GM19395 (cell line): Measurements from ENCODE around the gene FOXO4.
A peak's percentile ranks its signal among the peaks of the same experiment; 100 is the strongest.
"Not testable (repeated sequence)": the region's sequence is repeated elsewhere in the genome, so short reads cannot be mapped to it uniquely, and the experiment has no call there.

Source experiments
- ATAC-seq: cut with Tn5 transposase; IDR thresholded peaks from one replicate; pipeline ENCODE4 v1.9.1; 2021; ENCODE audit warnings: mild to moderate bottlenecking, moderate library complexity; ENCODE audit not compliant: unreplicated experiment

The FOXO4 gene

GRCh38 chrX:71095555-71095980 lies at the start of gene FOXO4:
TSS of gene FOXO4 (plus strand) at chrX:71095851. CDS start at chrX:71096529, 678 bp downstream.
- ATAC-seq = peak; percentile 87

DNA sequence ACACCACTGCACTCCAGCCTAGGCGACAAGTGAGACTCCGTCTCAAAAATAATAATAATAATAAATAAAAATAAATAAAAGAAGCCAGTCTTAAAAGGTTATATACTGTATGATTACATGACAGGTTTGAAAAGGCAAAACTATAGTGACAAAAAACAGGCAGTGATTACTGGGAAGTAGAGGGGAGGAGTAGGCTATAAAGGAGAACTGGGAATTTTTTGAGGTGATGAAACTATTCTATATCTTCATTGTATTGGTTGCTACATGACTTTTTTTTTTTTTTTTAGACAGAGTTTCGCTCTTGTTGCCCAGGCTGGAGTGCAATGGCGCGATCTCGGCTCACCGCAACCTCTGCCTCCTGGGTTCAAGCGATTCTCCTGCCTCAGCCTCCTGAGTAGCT lies 47.8 kb upstream of the FOXO4 start:
- not testable (repeated sequence) for ATAC-seq

DNA sequence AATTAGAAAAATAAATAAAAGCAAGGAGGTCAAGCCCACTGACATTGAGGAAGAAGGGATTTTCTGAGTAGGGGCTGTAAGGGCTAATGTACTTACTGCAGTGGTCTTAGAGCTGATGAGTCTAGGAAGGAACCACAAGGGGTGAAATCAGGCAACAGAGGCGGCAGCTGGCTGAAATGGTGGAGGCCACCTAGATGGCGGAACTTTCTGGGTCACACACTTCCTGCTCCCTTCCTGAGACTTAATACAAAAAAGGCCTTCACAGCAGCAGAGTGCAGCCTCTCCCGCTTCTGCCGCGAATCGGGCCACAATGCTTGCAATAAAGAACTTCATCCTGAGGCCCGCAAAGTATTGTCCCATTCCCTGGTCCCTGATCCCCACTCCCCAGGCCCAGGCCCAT lies 42.9 kb upstream of the FOXO4 start:
- peak; percentile 32 for ATAC-seq

DNA sequence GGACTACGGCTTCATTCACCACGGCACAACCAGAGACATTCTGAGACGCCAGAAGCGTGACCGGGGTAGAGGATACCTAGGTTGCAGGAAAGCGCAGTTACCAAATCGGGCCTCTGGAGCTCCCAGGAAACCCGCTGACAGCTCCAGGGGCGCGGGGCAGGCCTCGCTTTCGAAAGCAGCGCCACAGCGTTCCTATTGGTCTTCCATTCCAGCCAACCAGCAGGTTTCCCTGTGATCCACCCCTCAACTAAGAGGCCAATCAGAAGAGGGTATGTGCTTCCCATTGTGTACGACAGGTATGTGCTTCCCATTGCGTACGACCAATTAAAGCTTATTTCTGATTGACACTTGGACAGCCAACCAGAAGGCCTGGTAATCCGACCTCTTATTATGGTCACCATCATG lies 42.4 kb upstream of the FOXO4 start:
- peak; percentile 98 for ATAC-seq

DNA sequence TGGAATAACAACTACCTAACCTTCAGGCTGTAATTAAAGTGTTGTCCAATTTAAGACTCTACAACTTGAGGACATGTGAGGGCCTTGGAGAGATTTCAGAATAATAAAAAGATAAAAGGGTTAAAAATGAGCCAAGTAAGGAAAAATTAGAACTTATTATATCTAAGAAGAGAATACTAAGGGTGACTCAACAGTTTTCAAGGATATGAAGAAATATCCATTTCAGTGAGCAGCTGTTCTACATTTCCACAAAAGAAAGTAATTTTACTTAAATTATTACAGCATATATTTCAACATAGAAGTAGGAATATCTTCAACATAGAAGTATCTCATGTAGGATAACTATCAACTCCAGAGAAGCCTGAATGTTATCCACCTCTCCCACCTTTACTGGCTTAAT lies 38.8 kb upstream of the FOXO4 start:
- ATAC-seq = no peak

DNA sequence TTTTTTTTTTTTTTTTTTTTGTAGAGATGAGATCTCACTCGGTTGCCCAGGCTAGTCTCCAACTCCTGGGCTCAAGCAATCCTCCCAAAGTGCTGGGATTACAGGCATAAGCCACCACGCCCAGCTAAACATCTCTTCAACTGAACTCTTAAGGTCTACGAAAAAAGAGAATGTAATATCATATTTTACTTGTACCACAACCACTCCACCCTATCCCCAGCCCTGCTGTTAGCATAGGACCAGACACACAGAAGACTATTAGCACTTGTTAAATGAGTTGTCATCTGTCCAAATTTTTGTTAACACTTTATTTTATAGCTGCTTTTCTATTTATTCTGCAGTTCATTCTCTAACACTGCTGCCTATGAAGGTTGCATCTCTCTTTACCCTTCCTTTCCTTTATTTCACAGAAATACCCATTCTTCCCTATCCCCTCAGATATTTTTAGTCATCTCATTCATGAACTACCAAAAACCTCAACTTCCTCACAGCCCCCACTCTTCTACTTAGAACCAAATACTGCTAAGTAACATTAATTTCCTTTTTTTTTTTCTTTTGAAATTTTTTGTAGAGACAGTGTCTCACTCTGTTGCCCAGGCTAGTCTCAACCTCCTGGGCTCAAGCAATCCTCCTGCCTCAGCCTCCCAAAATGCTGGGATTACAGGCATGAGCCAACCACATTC lies 37.7 kb upstream of the FOXO4 start:
- ATAC-seq = no peak

DNA sequence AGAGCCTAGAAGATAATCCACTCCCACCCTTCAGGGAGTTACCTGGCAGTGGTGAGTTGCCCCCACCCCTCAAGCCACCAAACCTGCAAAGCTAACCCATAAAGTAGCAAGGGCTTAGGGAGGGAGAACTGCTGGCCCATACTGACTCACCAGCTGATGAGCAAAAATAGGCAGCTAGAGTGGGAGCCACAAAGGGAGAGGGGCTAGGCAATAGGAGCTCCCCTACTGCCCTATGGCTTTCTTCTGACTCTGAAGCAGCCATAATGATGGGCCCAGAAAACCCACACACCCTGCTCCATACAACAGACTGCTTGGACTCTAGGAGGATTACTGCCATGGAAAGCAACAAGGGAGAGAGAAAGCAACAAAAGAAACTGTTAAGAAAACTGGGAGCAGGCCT lies 35.5 kb upstream of the FOXO4 start:
- no peak for ATAC-seq

DNA sequence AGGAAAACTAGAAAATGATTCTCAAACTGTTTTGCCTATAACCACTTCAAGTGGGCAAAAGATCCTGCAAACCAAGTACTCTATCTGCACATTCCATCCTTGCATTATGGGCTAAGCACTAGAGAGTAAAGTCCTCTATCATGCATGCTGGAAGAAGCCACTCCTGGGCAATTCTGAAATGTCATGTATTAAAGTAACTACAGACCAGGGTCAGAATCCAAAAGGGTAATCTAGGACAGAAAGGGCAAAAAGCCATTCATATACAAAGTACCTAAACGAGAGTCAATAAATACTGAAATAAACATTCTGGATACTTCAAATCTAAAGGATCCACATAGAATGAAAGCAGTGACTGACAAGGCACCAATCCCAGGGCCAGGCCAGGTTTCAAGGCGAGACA lies 28.6 kb upstream of the FOXO4 start:
- no peak for ATAC-seq

- peak; percentile 5 for ATAC-seq
Observed at GRCh38 chrX:71067712-71068043, 28.0 kb upstream of the FOXO4 start.

- peak; percentile 93 for ATAC-seq
Observed at GRCh38 chrX:71068044-71068918, 27.4 kb upstream of the FOXO4 start, which contains the start of gene SNX12. TSS of gene SNX12 (minus strand) at chrX:71068334. CDS start at chrX:71068306, 28 bp downstream.

- no peak for ATAC-seq
Observed at GRCh38 chrX:71070531-71070930, 25.1 kb upstream of the FOXO4 start.

- ATAC-seq = no peak
Observed at GRCh38 chrX:71081330-71082123, 14.1 kb upstream of the FOXO4 start.

DNA sequence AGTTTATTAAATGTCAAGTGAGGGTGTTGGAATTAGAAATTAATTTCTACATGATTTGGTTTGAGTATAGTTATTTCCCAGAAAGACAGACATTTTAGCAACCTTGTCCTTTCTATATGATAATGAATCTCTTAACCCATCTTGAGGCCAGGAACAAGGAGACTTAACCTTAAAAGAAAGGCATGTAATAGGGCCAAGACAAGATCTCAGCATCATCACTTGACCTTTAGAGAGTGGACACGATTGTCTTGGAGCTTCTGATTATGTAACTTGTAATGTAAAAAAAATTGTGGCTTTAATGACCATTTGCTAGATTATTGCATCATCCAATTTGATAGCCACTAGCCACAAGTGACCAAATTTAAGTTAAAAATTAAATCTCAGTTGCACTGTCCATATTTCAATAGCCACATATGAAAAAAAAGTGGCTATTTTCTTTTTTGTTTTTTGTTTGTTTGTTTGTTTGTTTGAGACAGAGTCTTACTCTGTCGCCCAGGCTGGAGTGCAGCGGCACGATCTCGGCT lies 13.5 kb upstream of the FOXO4 start:
- no peak for ATAC-seq

DNA sequence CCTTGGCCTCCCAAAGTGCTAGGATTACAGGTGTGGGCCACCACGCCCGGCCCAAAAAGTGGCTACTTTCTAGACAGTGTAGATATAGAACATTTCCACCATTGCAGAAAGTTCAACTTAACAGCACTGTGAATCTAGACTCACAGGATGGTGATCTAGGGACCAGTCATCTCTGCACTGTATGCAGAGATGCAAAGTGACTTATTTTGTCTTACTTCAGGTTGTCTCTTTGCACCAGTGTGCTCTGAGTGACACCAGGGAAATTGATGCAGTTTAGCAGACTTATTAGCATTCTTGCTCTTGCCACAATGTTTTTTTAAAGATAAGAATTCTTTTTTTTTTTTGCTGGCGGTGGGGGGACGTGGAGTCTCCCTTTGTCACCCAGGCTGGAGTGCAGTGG lies 12.8 kb upstream of the FOXO4 start:
- no peak for ATAC-seq

DNA sequence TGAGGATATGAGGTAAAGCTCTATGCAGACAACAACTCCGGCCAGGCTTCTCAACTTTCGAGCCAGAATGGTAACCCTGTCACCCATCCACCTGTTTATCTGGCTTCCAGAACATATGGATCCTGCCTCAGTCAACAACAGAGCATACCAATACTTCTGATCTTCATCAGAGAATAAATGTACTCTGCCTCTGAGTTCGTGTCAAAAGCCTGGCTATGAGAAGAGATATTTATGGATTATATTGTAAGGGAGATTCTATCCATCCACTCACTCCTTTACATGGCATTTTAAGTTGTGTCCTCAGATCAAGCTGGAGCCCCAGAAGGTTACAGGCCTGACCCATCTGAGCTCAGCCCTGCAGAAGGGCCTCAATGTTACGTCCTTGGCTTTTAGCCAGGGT lies 9.8 kb upstream of the FOXO4 start:
- no peak for ATAC-seq

- no peak for ATAC-seq
Observed at GRCh38 chrX:71091263-71091662, 4.4 kb upstream of the FOXO4 start.

GRCh38 chrX:71095033-71095432 lies 618 bp upstream of the FOXO4 start:
- ATAC-seq = no peak

GRCh38 chrX:71095981-71096759 lies 519 bp downstream of the FOXO4 start:
- no peak for ATAC-seq

- ATAC-seq = no peak
Observed at GRCh38 chrX:71096760-71097032, 1.0 kb downstream of the FOXO4 start.

DNA sequence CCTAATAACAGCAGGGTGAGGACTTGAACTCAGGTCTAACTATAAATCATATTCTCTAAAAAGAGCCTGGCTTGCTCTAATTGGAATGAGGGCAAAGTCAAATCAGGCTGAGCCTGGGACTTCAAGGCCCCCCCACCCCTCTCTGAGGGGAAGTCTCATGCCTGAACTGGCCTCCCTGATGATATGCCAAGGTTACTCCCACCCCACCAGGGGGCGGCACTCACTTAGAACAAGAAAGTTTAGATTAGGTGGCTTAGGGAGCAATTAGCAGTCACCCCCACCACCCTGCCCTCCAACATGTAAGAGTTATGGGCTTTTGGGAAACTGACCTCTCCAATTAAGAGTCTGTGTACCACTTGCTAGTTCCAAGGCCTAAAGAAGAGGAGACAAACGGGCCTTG lies 2.7 kb downstream of the FOXO4 start:
- no peak for ATAC-seq
